Measurements from ENCODE around the gene NT5E. TPM values are rescaled to one million over a fixed set of nuclear protein-coding genes. Genes with fewer than 3 reads are reported as not detected.

NT5E gene
- total and polyA plus RNA-seq, 8 donors = 0.49 to 3.6 (median 2.2) TPM

DNA sequence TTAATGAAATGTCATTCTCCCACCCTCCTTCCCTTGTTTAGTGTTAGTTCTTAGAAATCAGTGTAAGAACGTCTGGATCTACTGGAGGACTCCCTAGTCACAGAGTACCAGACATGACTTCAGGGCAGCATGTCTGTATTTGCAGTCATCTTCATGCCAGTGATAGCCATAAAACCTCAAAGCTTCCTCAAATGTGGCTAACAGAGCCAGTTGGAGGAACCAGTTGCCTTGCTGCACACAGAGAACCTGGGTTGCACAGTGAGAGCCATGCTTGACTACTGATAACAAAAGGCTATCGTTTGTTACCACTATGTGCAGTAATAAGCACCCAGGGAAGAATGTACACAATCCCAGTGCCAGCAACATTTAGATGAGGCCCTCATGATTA, 20.1 kb downstream of the NT5E start:
- ATAC-seq (no peak), DNase-seq (no peak), FAIRE-seq (no peak)
- no peak overlapping the region for H3K27ac ChIP-seq
- no peaks in the 10 kb centered on the region for H3K36me3 ChIP-seq
- no peak overlapping the region for H3K4me3 ChIP-seq
- intact Hi-C loops (cut with DNase I) = no loop called here
- H3K27me3 ChIP-seq = no peaks in the 10 kb centered on the region
- TF ChIP-seq CTCF (IDR thresholded peaks at IDR 0.05) = no peak
- H3K4me1 ChIP-seq = no peaks in the 10 kb centered on the region
- WGBS, 2 donors = 64 to 75% methylated on average over 2 of the region's 2 CpGs
- no peaks in the 10 kb centered on the region for H3K9me3 ChIP-seq

GRCh38 chr6:85472744-85473143, 22.9 kb downstream of the NT5E start:
- no peak for ATAC-seq
- no peak for FAIRE-seq
- no peak for DNase-seq
- TF ChIP-seq CTCF (IDR thresholded peaks at IDR 0.05) = no peak
- Histone ChIP-seq H3K27ac (no peak overlapping the region), H3K4me1 (no peaks in the 10 kb centered on the region), H3K36me3 (no peaks in the 10 kb centered on the region), H3K4me3 (no peak overlapping the region), H3K27me3 (no peaks in the 10 kb centered on the region), H3K9me3 (no peaks in the 10 kb centered on the region)
- WGBS, 2 donors = 82 to 94% methylated on average over 1 of the region's 1 CpG
- intact Hi-C loops (cut with DNase I) = no loop called here

DNA sequence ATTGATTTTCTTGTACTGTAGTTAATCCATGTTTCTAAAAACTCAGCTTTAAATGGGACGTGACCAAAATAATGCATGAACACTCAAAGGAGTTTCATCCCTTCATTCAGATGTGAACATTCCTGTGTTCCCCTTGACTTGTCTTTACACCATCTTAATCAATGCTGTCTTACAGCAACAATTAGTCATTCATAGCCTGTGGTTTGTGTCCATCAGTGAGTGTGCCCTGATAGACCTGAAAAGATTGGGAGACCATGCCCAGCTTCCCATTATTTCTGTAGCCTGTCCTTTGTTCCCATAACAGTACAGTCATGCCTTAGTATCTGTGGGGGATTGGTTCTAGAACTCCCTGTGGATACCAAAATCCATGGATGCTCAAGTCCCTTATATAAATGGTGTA, 23.9 kb downstream of the NT5E start:
- Histone ChIP-seq H3K4me3 (no peak overlapping the region), H3K27ac (no peak overlapping the region), H3K4me1 (no peaks in the 10 kb centered on the region), H3K27me3 (no peaks in the 10 kb centered on the region), H3K9me3 (no peaks in the 10 kb centered on the region), H3K36me3 (no peaks in the 10 kb centered on the region)
- WGBS, 2 donors = 92% methylated on average over 1 of the region's 1 CpG
- ATAC-seq (no peak), DNase-seq (no peak), FAIRE-seq (no peak)
- intact Hi-C loops (cut with DNase I) = no loop called here
- no peak for TF ChIP-seq CTCF (IDR thresholded peaks at IDR 0.05)

DNA sequence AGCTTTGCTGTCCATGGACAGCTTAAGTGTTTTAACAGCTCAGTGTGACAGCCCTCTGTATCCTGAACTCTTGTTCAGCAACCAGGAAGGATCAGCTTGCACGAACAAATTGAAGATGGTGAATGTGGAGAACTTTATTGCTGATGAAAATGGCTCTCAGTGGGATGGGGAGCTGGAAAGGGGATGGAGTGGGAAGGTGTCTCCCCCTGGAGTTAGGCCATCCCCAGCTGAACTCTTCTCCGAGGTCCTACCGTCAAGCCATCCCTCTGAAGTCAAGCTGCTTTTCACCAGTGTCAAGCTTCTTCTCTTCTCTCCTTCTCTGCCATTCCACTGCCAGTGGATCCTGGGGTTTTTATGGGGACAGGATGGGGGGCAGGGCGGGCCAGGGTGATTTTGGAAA, 26.6 kb downstream of the NT5E start:
- no peaks in the 10 kb centered on the region for H3K36me3 ChIP-seq
- H3K9me3 ChIP-seq = no peaks in the 10 kb centered on the region
- DNase-seq = no peak
- intact Hi-C loops (cut with DNase I) = no loop called here
- no peaks in the 10 kb centered on the region for H3K27me3 ChIP-seq
- FAIRE-seq = no peak
- H3K27ac ChIP-seq = no peak overlapping the region
- H3K4me3 ChIP-seq = no peak overlapping the region
- H3K4me1 ChIP-seq = no peaks in the 10 kb centered on the region
- 90 to 93% methylated on average over 4 of the region's 4 CpGs for WGBS, 2 donors
- no peak for ATAC-seq
- no peak for TF ChIP-seq CTCF (IDR thresholded peaks at IDR 0.05)

GRCh38 chr6:85479208-85479607, 29.3 kb downstream of the NT5E start:
- intact Hi-C loops (cut with DNase I) = no loop called here
- FAIRE-seq (no peak), ATAC-seq (no peak)

More at GRCh38 chr6:85479208-85479607, 29.3 kb downstream of the NT5E start:
- no peak overlapping the region for H3K27ac ChIP-seq
- H3K9me3 ChIP-seq = no peaks in the 10 kb centered on the region
- 80 to 84% methylated on average over 1 of the region's 1 CpG for WGBS, 2 donors
- DNase-seq = no peak
- no peak for TF ChIP-seq CTCF (IDR thresholded peaks at IDR 0.05)
- H3K4me1 ChIP-seq = no peaks in the 10 kb centered on the region
- H3K4me3 ChIP-seq = no peak overlapping the region
- H3K36me3 ChIP-seq = no peaks in the 10 kb centered on the region
- H3K27me3 ChIP-seq = no peaks in the 10 kb centered on the region

All from pancreas (tissue), 10 donors.